Fibroblast of skin of left quadriceps (primary cell): ENCODE data around the gene HNRNPDL.
"Not testable (repeated sequence)": the region's sequence is repeated elsewhere in the genome, so short reads cannot be mapped to it uniquely, and the experiment has no call there.

ENCODE experiments used
- DNase-seq, 2 experiments: peaks; one replicate each; pipeline ENCODE4 v3.0.0-alpha.2; 2013; ENCODE audit warnings: low read depth in 2 of 2

The HNRNPDL gene

DNA sequence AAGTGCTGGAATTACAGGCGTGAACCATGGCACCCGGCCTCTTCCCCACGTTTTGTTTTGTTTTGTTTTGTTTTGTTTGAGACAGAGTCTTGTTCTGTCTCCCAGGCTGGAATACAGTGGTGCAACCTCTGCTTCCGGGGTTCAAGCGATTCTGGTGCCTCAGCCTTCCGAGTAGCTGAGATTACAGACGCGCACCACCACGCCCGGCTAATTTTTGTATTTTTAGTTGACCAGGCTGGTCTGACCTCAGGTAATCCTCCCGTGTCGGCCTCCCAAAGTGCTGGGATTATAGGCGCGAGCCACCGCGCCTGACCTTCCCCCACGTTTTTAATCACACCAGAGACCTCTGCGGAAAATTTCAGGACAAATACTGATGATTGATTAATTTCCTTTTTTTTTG is 2.3 kb upstream of the HNRNPDL start:
- no peak for DNase-seq

DNA sequence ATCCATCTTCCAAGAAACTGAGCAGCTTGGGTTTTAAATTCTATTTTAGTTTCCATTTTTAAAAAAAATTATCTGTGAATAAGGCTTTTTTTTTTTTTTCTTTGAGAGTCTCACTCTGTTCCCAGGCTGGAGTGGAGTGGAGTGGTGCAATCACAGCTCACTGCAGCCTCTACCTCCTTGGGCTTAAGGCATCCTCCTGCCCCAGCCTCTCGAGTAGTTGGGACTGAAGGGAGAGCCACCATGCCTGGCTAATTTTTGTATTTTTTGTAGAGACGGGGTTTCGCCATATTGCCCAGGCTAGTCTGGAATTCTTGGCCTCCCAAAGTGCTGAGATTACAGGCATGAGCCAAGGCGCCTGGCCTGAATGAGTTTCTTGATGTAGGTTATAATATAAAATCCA is 1.6 kb upstream of the HNRNPDL start:
- no peak for DNase-seq

DNA sequence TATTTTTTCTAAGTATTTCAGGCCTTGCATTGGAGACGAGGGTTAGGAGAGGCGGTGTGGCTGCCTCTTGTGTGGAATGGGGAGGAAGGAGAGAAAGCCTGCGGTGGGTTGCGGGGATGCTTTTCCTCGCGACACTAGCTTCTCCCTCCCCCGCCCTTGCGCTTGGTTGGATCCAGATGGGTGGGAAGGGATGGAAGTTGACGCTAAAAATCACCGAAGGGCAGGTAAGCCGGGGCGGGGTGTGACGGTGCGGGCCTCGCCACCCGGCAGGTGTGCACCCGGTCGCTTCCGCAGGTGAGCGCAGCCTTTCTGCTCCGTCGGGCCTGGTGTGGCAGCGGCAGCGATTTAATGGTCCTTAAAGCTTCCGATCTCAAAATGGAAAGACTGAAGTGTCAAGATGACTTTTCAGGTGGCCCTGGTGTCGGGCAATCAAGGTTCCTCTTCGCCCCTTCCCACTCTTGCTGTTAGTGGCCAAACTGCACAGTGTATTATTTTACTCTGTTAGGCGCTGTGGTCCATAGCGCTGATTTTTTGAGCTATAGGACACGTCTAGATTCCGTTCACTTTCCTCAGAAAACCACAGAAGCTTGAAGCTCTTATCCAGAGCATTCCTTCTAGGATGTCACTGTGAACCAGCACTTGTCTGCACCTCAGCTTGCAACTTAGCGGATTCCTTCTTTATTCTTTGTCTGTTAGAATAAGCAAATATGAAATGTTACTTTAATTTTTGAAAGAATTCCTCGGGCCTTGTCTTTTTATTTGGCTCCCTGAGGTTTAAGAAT is 893 bp upstream of the HNRNPDL start:
- DNase-seq = no peak

- DNase-seq = no peak
Measured at GRCh38 chr4:82429728-82430192, 502 bp downstream of the HNRNPDL start.

DNA sequence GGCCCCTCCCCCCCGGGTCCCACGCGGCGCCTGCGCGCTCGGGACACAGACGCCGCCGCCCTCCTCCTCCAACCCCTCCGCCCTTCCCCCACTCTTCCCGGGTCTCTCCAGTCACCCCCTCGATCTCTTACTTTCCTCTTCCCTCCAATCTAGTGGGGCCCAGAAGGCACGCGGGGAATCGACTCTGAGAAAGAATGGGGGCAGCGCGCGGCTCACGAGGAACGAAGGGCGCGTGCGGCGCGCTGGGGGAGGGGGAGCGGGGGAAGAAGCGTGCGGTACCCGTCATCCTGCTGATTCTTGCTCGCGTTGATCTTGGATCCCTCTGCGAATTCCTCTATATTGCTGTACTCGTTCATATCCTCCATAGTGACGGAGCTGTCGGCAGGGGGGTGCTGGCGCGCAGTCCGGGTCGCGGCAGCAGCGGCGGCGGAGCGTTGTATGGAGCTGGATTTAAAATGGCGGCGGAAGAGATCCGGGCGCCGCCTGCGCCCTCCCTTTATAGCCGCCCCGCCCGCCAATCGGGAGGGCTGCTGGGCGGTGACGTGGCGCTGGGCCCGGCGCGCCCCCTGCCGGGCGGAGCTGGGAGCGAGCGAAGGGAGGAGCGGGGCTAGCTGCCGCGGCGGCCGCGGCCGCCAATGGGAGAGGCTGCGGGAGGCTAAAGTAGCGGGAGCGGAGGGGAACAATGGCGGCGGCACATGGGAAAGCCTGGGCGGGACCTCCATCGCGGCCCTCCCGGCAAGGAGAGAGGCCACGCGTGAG is 1.1 kb downstream of the HNRNPDL start:
- peak; percentile 85 to 87 for DNase-seq

DNA sequence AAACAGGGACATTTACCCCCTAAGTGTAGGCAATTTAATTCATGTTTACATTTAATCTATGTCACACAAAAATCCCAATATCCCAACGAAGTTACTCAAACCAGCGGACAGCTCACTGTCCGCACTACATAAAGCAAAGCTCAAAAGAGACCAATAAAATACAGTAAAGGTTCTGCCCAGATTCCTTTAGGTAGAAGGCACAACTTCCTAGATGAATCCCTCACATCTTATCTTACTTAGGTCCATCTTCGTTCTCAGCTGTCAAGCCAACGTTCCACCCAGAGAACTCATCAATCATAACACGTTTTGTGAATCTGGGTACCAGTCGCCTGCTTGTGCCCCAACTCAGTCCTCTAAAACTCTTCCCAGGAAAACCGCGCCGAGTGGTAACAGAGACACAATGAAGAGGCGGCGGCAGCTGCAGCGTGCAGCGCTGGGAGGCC is 1.7 kb downstream of the HNRNPDL start:
- no peak for DNase-seq

DNA sequence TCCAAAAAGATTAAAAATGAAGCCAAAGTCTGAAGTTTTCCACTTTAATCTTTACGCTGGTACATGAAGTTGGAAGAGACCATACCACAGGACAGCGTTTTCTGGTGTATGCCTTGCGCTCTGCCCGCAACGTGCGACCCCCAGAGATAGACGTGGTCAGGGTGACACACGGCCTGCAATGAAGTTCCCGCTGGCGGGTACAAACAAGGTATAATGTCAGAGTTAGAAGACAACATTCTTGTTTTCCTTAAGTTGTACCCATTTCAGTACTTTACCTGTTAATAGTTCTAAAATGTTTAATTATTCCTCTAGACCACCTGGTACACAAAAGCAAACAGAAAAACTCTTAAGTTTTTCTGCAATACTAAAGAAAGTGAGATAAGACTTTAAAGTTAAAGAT is 4.8 kb downstream of the HNRNPDL start:
- DNase-seq = no peak

DNA sequence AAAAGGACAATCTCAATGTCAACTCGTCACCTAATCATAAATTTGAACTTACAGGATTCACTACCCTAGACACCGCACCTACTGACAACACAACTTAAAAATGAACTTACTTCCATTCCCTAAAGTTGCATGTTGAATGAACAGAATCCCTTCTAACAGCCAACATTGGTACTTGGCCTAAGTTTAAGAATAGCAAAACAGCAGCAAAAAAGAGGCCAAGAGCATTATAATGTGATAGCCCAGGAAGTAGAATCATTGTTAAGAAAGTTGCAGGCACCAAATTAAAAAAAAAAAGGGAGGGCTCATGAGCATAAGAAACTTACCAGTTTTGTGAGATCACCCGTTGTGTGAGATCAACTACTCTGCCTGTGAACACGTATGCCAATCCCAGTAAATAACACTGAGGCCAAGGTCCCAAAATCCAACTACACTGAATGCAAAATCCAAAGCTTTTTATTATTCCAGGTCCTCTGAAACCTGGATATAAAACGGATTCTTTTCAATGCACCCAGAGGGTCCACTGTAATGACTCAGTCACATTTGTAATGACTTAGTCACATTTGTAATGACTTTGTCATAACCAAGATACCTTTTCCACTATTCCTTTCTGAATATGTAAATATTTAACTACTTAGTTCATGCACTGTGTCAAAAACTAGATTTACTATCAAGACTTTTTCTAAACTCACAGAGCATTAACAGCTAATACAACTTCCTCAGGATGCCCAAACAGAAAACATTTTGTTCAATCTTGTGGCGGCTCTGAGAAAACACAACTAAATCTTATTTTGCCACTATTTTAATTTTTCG is 6.8 kb downstream of the HNRNPDL start:
- peak; percentile 28 to 41 for DNase-seq

DNA sequence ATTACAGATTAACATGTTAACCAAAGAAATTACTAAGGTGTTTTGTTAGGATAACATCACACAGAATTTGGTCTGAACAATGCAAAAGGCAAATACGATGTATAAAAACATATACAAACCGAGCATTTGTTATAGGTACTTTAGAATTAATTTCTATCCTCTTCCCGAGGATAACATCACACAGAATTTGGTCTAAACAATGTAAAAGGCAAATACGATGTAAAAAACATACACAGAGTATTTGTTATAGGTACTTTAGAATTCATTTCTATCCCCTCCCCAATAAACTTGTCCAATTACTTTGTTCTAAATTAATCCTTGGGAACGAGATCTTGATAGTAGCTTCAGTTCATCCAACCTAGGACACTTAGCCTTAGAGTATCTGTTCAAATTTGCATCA is 7.6 kb downstream of the HNRNPDL start:
- no peak for DNase-seq

DNA sequence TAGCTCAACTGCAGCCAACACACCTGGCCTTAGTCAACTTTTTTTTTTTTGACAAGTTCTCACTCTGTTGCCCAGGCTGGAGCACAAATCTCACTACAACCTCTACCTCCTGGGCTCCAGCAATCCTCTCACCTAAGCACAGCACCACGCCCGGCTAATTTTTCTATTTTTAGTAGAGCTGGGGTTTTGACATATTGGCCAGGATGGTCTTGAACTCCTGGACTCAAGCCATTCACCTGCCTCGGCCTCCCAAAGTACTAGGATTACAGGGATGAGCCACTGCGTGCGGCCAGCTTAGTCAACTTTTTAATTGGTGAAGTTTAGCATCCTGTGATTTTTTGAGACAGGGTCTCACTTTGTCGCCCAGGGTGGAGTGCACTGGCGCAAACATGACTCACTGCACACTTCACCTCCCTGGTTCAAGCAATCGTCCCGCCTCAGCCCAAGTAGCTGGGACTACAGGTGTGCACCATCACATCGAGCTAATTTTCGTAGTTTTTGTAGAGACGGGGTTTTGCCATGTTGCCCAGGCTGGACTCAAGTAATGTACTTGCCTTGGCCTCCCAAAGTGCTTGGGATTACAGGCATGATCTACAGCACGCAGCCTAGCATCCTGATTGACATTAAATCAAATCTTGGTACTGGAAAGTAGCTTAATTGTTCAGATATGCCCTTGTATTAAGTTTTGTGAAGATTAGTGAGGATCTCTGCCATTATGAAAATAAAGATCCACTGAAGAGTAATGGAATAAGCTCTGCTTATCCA is 8.3 kb downstream of the HNRNPDL start:
- DNase-seq = no peak

DNA sequence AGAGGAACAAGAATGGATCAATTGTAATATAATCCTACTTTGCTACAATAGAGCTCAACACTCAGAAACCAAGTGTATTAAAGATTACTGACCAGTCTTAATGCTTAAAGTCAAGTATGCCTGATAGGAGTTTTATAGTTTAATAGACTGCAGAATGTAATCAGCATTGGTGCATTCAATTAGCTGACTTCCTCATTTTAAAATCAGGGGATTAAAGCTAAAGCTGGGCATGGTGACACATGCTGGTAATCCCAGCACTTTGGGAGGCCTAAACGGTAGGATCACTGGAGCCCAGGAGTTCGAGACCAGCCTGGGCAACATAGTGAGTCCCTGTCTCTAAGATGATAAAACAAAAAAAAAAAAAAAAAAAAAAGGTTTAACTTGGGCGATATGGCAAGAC is 10.8 kb downstream of the HNRNPDL start:
- DNase-seq = no peak

DNA sequence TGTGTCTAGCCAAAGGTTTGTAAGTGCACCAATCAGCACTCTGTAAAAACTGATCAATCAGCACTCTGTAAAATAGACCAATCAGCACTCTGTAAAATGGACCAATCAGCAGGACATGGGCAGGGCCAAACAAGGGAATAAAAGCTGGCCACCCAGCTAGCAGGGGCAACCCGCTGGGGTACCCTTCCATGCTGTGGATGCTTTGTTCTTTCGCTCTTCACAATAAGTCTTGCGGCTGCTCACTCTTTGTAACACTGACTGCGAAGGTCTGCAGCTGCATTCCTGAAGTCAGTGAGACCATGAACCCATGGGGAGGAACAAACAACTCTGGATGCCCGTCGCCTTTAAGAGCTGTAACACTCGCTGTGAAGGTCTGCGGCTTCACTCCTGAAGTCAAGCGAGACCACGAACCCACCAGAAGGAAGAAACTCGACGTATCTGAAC is 14.3 kb downstream of the HNRNPDL start:
- no peak for DNase-seq

DNA sequence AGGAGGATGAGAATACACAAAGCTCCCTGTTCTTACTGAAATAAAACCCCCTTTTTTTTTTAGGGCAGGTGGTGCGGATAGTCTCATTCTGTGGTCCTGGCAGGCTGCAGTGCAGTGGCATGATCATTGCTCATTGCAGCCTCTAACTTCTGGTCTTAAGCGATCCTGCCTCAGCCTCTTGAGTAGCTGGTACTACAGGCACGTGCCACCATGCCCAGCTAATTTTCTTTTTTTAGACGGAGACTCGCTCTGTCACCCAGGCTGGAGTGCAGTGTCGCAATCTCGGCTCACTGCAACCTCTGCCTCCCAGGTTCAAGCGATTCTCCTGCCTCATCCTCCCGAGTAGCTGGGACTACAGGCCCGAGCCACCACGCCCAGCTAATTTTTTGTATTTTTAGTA is 15.2 kb downstream of the HNRNPDL start:
- DNase-seq = not testable (repeated sequence)

GRCh38 chr4:82403725-82404124 is 26.5 kb downstream of the HNRNPDL start:
- no peak for DNase-seq

DNA sequence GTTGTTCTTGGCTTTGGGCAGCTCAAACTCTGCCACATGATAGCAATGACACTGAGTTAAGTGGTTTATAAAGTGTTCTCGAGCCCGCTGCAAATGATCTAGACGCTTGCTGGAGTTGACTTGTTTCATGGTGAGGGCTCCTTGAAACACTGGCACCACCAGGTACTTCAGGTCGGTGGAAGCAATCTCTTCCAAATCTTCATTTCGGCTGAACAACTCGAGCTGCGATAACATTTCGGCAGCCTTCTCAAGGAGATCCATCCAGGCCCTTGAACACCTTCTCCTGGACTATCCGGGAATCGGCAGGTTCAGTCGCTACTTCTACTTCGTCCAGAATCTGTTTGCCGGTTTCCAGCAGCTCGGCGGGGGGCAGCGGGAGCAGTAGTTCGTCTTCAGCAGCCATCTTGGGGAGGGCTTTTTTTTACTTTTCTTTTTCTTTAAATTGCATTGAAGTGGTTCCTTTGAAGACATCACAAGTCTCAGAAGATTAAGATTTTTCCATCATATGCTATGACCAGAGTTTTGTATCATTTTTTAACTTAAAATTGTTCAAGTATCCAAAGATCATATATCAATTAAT is 28.0 kb downstream of the HNRNPDL start:
- DNase-seq = no peak

DNA sequence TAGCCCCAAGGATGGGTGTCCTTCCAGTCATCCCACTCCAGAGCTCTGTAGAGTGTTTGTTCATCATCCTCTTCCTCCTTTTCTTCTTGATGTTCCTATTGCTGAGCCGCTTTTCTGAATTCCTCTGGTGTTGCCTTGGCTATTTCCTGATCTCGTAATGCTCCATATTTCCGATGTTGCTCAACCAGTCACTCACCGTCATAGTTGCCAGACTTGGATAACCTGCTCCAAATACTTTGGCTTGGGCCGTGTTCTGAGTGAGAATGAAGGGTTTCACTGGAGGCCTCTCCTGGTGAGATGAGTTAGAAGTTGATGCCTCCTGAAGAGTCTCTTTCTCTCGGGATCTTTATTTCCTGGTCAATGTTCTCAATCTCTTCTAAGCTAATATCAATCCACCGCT is 28.7 kb downstream of the HNRNPDL start:
- DNase-seq = no peak

GRCh38 chr4:82398263-82398662 is 32.0 kb downstream of the HNRNPDL start:
- no peak for DNase-seq

- no peak for DNase-seq
Measured at GRCh38 chr4:82397527-82397926, 32.7 kb downstream of the HNRNPDL start.

DNA sequence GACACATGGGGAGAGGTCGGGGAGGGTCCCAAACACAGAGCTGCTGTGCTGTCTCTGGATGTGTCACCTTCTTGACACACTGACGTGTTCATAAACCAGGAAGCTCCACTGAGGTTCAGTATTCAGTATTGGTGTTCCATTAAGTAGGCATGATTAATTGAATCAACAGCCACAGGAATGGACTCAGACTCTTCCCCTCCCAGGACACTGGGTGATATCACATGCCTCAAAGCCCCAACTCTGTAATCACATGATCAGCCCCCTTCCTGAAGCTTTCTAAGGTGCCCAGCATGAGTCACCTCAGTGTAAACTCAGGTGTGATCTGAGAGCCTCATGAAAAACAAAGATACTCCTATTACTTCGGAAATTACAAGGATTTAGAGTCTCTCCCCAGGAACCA is 35.4 kb downstream of the HNRNPDL start:
- no peak for DNase-seq

DNA sequence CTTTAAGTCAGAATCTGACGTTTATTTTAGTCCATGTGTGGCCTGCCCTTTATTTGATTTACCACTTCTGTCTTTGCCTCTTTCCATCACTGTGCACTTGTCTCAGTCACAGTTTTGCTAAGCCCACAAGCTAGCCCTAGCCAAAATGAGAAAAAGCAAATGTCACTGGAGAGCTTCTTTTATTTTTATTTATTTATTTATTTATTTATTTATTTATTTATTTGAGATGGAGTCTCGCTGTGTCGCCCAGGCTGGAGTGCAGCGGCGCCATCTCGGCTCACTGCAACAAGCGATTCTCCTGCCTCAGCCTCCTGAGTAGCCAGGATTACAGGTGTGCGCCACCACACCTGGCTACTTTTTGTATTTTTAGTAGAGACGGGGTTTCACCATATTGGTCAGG is 40.2 kb downstream of the HNRNPDL start:
- DNase-seq = not testable (repeated sequence)

DNA sequence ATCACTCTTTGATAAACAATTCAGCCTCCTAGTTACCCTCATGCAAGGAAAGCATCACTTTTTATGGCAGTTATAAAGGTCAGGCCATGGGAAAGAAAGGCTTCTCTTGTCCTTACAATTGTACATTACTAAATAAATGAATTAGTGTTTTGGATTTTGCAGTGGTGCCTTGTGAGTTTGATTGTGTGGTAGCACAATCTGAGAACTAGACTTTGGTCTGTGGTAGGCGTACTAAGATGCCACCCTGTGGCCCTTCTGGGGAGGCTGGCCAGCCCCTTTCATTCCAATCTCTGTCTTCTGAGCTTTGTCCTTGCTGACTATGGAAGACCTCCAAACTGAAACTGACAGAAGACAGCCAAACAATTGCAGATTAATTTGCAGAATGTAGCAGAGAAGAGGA is 41.9 kb downstream of the HNRNPDL start:
- no peak for DNase-seq
